ENCODE data around the gene PRKCZ. TPM values are rescaled to one million over a fixed set of nuclear protein-coding genes. Genes with fewer than 3 reads are reported as not detected.

The PRKCZ gene
- total and polyA plus RNA-seq, 4 donors = 4.8 to 9.9 (median 8.4) TPM

- WGBS = 11% methylated on average over 4 of the region's 4 CpGs
- peak overlapping the region; percentile 91 to 93 for H3K27ac ChIP-seq (ENCODE audit: low read depth in 1 of 2, low read length in 2 of 2)
- peak in 1 of 2 donors; percentile 1 for TF ChIP-seq JUND (IDR thresholded peaks at IDR 0.05)
- no peak for TF ChIP-seq REST (IDR thresholded peaks at IDR 0.05)
- H3K27me3 ChIP-seq (ENCODE audit: control insufficient read depth in 4 of 4, insufficient read depth in 4 of 4, low read length in 3 of 4) = no peaks in the 10 kb centered on the region
- DNase-seq (ENCODE audit: low spot score) = no peak
- no peak overlapping the region for H3K4me3 ChIP-seq (ENCODE audit: low read depth in 1 of 3, low read length in 3 of 3)
- no peaks in the 10 kb centered on the region for H3K9me3 ChIP-seq (ENCODE audit: control insufficient read depth in 4 of 4, low read length in 3 of 4)
- peaks cover 57 to 95% (median 75%) of the 10 kb centered on the region in 4 donors for H3K4me1 ChIP-seq (ENCODE audit: control insufficient read depth in 4 of 4, insufficient read depth in 4 of 4, low read length in 3 of 4)
- peak overlapping the region; percentile 17 to 71 for H3K9ac ChIP-seq (ENCODE audit: low read depth in 1 of 2, low read length in 2 of 2)
- H3K36me3 ChIP-seq (ENCODE audit: control insufficient read depth in 4 of 4, insufficient read depth in 3 of 4, low read depth in 1 of 4, low read length in 3 of 4) = no peaks in the 10 kb centered on the region
Observed at GRCh38 chr1:2234762-2235113, 184.5 kb downstream of the PRKCZ start.

Other genes starting within 250 kb of the PRKCZ start
- gene GNB1, start 159.3 kb upstream of the PRKCZ start, total RNA-seq = 10 to 100 TPM; 51.5 to 54.0 TPM
- gene GNB1, start 159.3 kb upstream of the PRKCZ start, polyA plus RNA-seq = 10 to 100 TPM; 22.3 to 68.5 TPM
- gene CALML6, start 135.2 kb upstream of the PRKCZ start, total RNA-seq = under 1 TPM; 0.47 to 0.67 TPM
- gene CALML6, start 135.2 kb upstream of the PRKCZ start, polyA plus RNA-seq = under 1 TPM in 1 of 2 donors, not detected in 1; 0.15 TPM
- gene TMEM52, start 131.1 kb upstream of the PRKCZ start, total RNA-seq = 1 to 10 TPM; 2.6 to 2.7 TPM
- 10 to 100 TPM in 1 of 2 donors, 1 to 10 TPM in 1; 3.2 to 13.1 TPM for gene TMEM52, start 131.1 kb upstream of the PRKCZ start, polyA plus RNA-seq
- gene CFAP74, start 46.6 kb upstream of the PRKCZ start, total RNA-seq = under 1 TPM in 1 of 2 donors, not detected in 1; under 0.01 TPM
- gene CFAP74, start 46.6 kb upstream of the PRKCZ start, polyA plus RNA-seq = under 1 TPM in 1 of 2 donors, not detected in 1; 0.31 TPM
- not detected for gene GABRD, start 31.1 kb upstream of the PRKCZ start, total RNA-seq
- gene GABRD, start 31.1 kb upstream of the PRKCZ start, polyA plus RNA-seq = under 1 TPM in 1 of 2 donors, not detected in 1; 0.29 TPM
- 10 to 100 TPM in 1 of 2 donors, 1 to 10 TPM in 1; 5.6 to 11.9 TPM for gene FAAP20, start 144.4 kb downstream of the PRKCZ start, total RNA-seq
- gene FAAP20, start 144.4 kb downstream of the PRKCZ start, polyA plus RNA-seq = 10 to 100 TPM; 19.6 to 31.5 TPM
- 10 to 100 TPM; 18.9 to 21.3 TPM for gene SKI, start 177.9 kb downstream of the PRKCZ start, total RNA-seq
- gene SKI, start 177.9 kb downstream of the PRKCZ start, polyA plus RNA-seq = 10 to 100 TPM in 1 of 2 donors, 1 to 10 TPM in 1; 3.2 to 20.1 TPM